GM10248 (cell line): ENCODE measurements around the gene MFSD2A.

Experiments used
- CTCF ChIA-PET: fragments of 300-600 bp; sonication (Branson Sonifier 250); formaldehyde crosslinking; extraction: SDS; loops from one replicate; lab custom pipeline; 2021; ENCODE audit warnings: antibody characterized with exemption; lab: Yijun Ruan, JAX
- POLR2A ChIA-PET: fragments of 350-650 bp; sonication (Branson Sonifier 250); formaldehyde crosslinking; extraction: SDS; loops from one replicate; lab custom pipeline; 2020; ENCODE audit warnings: antibody characterized with exemption; lab: Yijun Ruan, JAX
- DNase-seq: peaks from one replicate; pipeline ENCODE4 v3.0.0; 2012; ENCODE audit errors: extremely low spot score
- CTCF ChIP-seq: IDR thresholded peaks from 2 replicates; pipeline ENCODE4 v1.5.1; 2012; ENCODE audit warnings: mild to moderate bottlenecking, low read depth; ENCODE audit errors: extremely low read depth, missing control alignments, control extremely low read depth

Gene MFSD2A

GRCh38 chr1:39915499-39916129 lies 39.3 kb upstream of the MFSD2A start:
- CTCF ChIA-PET = interaction anchor here (0.9 to 9.0 kb wide), 6 partner anchors 13 to 117 kb away, joined by 3 to 159 read pairs (median 7); partner anchors contain the start of genes MYCL and TRIT1
- TF ChIP-seq CTCF = no peak
- POLR2A ChIA-PET = interaction anchor here (1.0 kb wide), 1 partner anchor 40 kb away, joined by 3 read pairs; the partner anchor contains the start of gene MFSD2A
- no peak for DNase-seq

DNA sequence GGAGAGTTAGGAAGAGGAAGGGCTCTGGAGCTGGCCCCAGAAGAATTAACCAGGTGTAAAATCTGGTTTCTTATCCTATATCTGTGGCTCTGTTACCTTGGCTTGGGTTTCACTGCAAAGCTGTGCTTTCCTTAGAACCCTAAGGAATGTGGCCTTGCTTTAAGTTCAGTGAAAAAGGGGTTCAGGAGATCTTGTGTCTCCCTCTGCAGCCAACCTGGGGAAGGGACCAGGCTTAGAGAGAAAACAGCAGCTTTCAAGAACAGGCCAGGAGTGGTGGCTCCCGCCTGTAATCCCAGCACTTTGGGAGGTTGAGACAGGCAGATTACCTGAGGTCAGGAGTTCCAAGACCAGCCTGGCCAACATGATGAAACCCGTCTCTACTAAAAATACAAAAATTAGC lies 37.1 kb upstream of the MFSD2A start:
- DNase-seq = no peak
- peak; percentile 7 for TF ChIP-seq CTCF
- POLR2A ChIA-PET = no interaction called here
- CTCF ChIA-PET = interaction anchor here (1.0 to 10.8 kb wide), 11 partner anchors 9 to 121 kb away, joined by 3 to 171 read pairs (median 25); partner anchors contain the start of genes CAP1, MFSD2A and MYCL

DNA sequence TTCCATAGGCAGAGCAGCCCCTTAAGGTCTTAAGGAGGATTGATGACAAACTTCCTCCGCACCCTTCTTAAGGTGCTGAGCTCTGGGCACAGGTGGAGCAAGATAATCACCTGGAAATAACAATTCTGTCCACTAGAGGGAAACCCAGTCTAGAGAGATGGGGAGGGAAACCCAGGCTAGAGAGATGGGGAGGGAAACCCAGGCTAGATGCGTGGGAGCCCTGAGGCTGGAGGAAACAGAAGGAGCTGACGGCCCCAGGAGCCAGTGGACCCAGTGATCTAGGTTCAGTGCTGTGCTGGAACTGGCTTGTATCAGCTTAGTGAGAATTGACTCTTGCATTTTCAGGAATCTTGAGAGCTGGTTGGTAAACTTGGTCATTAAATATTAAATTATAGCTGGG lies 35.4 kb upstream of the MFSD2A start:
- TF ChIP-seq CTCF = peak; percentile 58
- POLR2A ChIA-PET = interaction anchor here (0.8 kb wide), 1 partner anchor 113 kb away, joined by 4 read pairs; no protein-coding TSS in a partner anchor
- CTCF ChIA-PET = interaction anchor here (0.7 to 10.8 kb wide), 52 partner anchors 10 to 764 kb away, joined by 3 to 171 read pairs (median 4); partner anchors contain the start of genes CAP1, MFSD2A and MYCL
- peak; percentile 87 for DNase-seq

DNA sequence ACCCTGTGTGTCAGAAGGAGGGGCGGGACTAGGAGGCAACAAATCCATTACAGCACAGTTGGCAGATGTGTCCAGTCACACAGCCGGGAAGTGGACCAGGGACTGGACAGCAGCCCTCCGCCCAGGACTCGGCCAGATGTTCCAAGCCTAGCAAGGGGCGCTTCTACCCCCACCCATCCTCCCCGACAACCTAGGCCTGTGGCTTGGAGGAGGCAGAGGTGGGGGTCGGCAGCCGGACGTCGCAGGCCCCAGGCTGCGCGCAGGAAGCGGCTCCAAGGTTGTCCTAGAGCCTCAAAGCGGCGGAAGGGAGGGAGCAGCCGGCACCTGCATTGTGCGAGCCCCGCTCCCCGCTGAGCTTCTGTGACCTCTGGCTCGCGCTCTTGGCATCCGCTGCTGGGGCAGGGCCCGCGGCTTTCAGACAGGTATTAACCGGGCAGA lies 32.7 kb upstream of the MFSD2A start:
- no peak for TF ChIP-seq CTCF
- CTCF ChIA-PET = interaction anchor here (1.0 to 10.8 kb wide), 6 partner anchors 14 to 222 kb away, joined by 3 to 171 read pairs (median 74); partner anchors contain the start of gene MYCL
- POLR2A ChIA-PET = no interaction called here
- DNase-seq = no peak

- TF ChIP-seq CTCF = no peak
- CTCF ChIA-PET = interaction anchor here (1.0 to 10.8 kb wide), 7 partner anchors 24 to 224 kb away, joined by 3 to 87 read pairs (median 4); partner anchors contain the start of gene MYCL
- POLR2A ChIA-PET = no interaction called here
- no peak for DNase-seq
Measured at GRCh38 chr1:39925721-39926342, 29.1 kb upstream of the MFSD2A start.

GRCh38 chr1:39926343-39926793 lies 28.6 kb upstream of the MFSD2A start:
- CTCF ChIA-PET = interaction anchor here (1.2 to 10.8 kb wide), 5 partner anchors 24 to 224 kb away, joined by 4 to 87 read pairs (median 5); partner anchors contain the start of gene MYCL
- no peak for DNase-seq
- POLR2A ChIA-PET = no interaction called here
- no peak for TF ChIP-seq CTCF
